GM23338 (cell line): ENCODE results near the gene LOXL3. TPM values are rescaled to one million over a fixed set of nuclear protein-coding genes. Genes with fewer than 3 reads are reported as not detected.

Source experiments
- ATAC-seq: fragments of 200-7000 bp; cut with Tn5 transposase; 3 replicates; pipeline ENCODE4 v1.9.1; 2020
- DNase-seq: peaks from one replicate; pipeline ENCODE4 v3.0.0-alpha.2; 2015; ENCODE audit warnings: low spot score
- H2AFZ ChIP-seq: fragments of 200-600 bp; sonication (generic); 2 replicates; pipeline ENCODE4 v1.8.0; 2016; ENCODE audit warnings: antibody characterized with exemption, mild to moderate bottlenecking, moderate library complexity
- H3F3A ChIP-seq: fragments of 200-600 bp; sonication (generic); replicated peaks from 2 replicates; pipeline ENCODE4 v1.8.0; 2017; ENCODE audit warnings: antibody characterized with exemption, mixed run types, low read depth
- H3K27ac ChIP-seq: fragments of 200-600 bp; sonication (generic); 2 replicates; pipeline ENCODE4 v1.6.1; 2016; ENCODE audit warnings: low read depth
- H3K27me3 ChIP-seq: fragments of 200-600 bp; sonication (generic); 2 replicates; pipeline ENCODE4 v1.8.0; 2016; ENCODE audit warnings: mild to moderate bottlenecking, mixed run types, moderate library complexity; ENCODE audit not compliant: insufficient read depth
- H3K36me3 ChIP-seq: fragments of 200-600 bp; sonication (generic); 2 replicates; pipeline ENCODE4 v1.8.0; 2016; ENCODE audit warnings: mild to moderate bottlenecking; ENCODE audit not compliant: insufficient read depth
- H3K4me1 ChIP-seq: fragments of 200-600 bp; sonication (generic); 2 replicates; pipeline ENCODE4 v1.8.0; 2016; ENCODE audit warnings: mild to moderate bottlenecking, moderate library complexity; ENCODE audit not compliant: insufficient read depth
- H3K4me2 ChIP-seq: fragments of 200-600 bp; sonication (generic); 2 replicates; pipeline ENCODE4 v1.7.1; 2017; ENCODE audit warnings: mixed run types
- H3K4me3 ChIP-seq: fragments of 200-600 bp; sonication (generic); 2 replicates; pipeline ENCODE4 v1.6.1; 2016; ENCODE audit warnings: mixed run types
- H3K79me2 ChIP-seq: fragments of 200-600 bp; sonication (generic); replicated peaks from 2 replicates; pipeline ENCODE4 v1.8.0; 2017; ENCODE audit warnings: mild to moderate bottlenecking; ENCODE audit not compliant: insufficient read depth
- H3K9me2 ChIP-seq: fragments of 200-600 bp; sonication (generic); 2 replicates; pipeline ENCODE4 v1.8.0; 2017; ENCODE audit not compliant: insufficient read depth
- H4K20me1 ChIP-seq: fragments of 200-600 bp; sonication (generic); replicated peaks from 2 replicates; pipeline ENCODE4 v1.8.0; 2017; ENCODE audit warnings: mild to moderate bottlenecking; ENCODE audit not compliant: insufficient read depth
- H3K27ac Mint-ChIP-seq: 2 replicates; pipeline ENCODE4 v1.8.0; 2020; ENCODE audit warnings: inconsistent platforms, mild to moderate bottlenecking, moderate library complexity, mixed read lengths
- H3K27me3 Mint-ChIP-seq: 3 replicates; pipeline ENCODE4 v1.8.0; 2022; ENCODE audit warnings: low read depth, mild to moderate bottlenecking, moderate library complexity, mixed read lengths, inconsistent platforms; ENCODE audit not compliant: insufficient read depth, poor library complexity
- H3K36me3 Mint-ChIP-seq: 3 replicates; pipeline ENCODE4 v1.8.0; 2021; ENCODE audit warnings: low read depth, mild to moderate bottlenecking, inconsistent platforms, moderate library complexity, mixed read lengths
- H3K4me1 Mint-ChIP-seq: 3 replicates; pipeline ENCODE4 v1.8.0; 2020; ENCODE audit warnings: mild to moderate bottlenecking, inconsistent platforms, mixed read lengths
- H3K4me3 Mint-ChIP-seq: 3 replicates; pipeline ENCODE4 v1.8.0; 2021; ENCODE audit warnings: moderate library complexity, mild to moderate bottlenecking, inconsistent platforms, mixed read lengths
- H3K9me3 Mint-ChIP-seq: 3 replicates; pipeline ENCODE4 v1.8.0; 2020; ENCODE audit warnings: moderate library complexity, mild to moderate bottlenecking, inconsistent platforms, mixed read lengths
- CREB1 ChIP-seq: fragments of 250-450 bp; sonication (Bioruptor Pico); IDR thresholded peaks from 2 replicates; pipeline ENCODE4 v1.5.0; 2020; ENCODE audit warnings: low read depth, mild to moderate bottlenecking, moderate library complexity
- EZH2 ChIP-seq: fragments of 200-600 bp; sonication (generic); IDR thresholded peaks from one replicate; pipeline ENCODE4 v1.8.0; 2017; ENCODE audit warnings: antibody characterized with exemption, mild to moderate bottlenecking, low read depth; ENCODE audit not compliant: unreplicated experiment
- EZH2phosphoT487 ChIP-seq: fragments of 200-600 bp; sonication (generic); IDR thresholded peaks from one replicate; pipeline ENCODE4 v1.8.1; 2018; ENCODE audit warnings: antibody characterized with exemption; ENCODE audit not compliant: unreplicated experiment
- JUNB ChIP-seq: IDR thresholded peaks from one replicate; pipeline ENCODE4 v1.6.1; 2016; ENCODE audit warnings: antibody characterized with exemption; ENCODE audit not compliant: unreplicated experiment
- NANOG ChIP-seq: IDR thresholded peaks from 2 replicates; pipeline ENCODE4 v1.6.1; 2016; ENCODE audit warnings: antibody characterized with exemption, borderline replicate concordance
- POLR2AphosphoS5 ChIP-seq: IDR thresholded peaks from 2 replicates; pipeline ENCODE4 v1.6.1; 2016; ENCODE audit warnings: antibody characterized with exemption, low read depth
- STAT1 ChIP-seq: IDR thresholded peaks from one replicate; pipeline ENCODE4 v1.6.1; 2016; ENCODE audit warnings: antibody characterized with exemption; ENCODE audit not compliant: unreplicated experiment
- ZNF114 ChIP-seq: fragments of 250-450 bp; sonication (Bioruptor Pico); IDR thresholded peaks from 2 replicates; pipeline ENCODE4 v1.5.0; 2020; ENCODE audit warnings: mild to moderate bottlenecking, moderate library complexity
- ZNF331 ChIP-seq: fragments of 250-450 bp; sonication (Bioruptor Pico); IDR thresholded peaks from 2 replicates; pipeline ENCODE4 v1.5.0; 2020; ENCODE audit warnings: low read depth, mild to moderate bottlenecking, moderate library complexity
- polyA plus RNA-seq: library from polyadenylated mRNA; unstranded; fragments of >200 nt; fragmentation: Nextera tagmentation; extraction: Ambion mirVana; gene quantifications from 2 replicates; pipeline ENCODE4 v1.2.1, GENCODE V29; 2016
- total RNA-seq: library from RNA; depleted of rRNA; stranded (reverse); fragments of >200 nt; shearing (Covaris generic); gene quantifications from 2 replicates; pipeline ENCODE4 v1.2.3, GENCODE V29; 2014
- TF ChIP-seq, protein P1 (sequence below): IDR thresholded peaks from one replicate; pipeline ENCODE4 v1.6.1; 2018; ENCODE audit warnings: antibody characterized with exemption; ENCODE audit not compliant: unreplicated experiment
- TF ChIP-seq, protein P2 (sequence below): IDR thresholded peaks from 2 replicates; pipeline ENCODE4 v1.6.1; 2016; ENCODE audit warnings: antibody characterized with exemption
- TF ChIP-seq, protein P3 (sequence below), 2 experiments: fragments of 200-600 bp in 1 of 2; sonication (generic) in 1 of 2; conservative IDR thresholded peaks; 2 replicates each; pipeline versions ENCODE4 v1.5.1 to v1.6.1; 2016 to 2017; ENCODE audit warnings: antibody characterized with exemption in 2 of 2, low read depth in 2 of 2, mild to moderate bottlenecking in 2 of 2, moderate library complexity in 1 of 2
- TF ChIP-seq, protein P4 (sequence below): fragments of 250-450 bp; sonication (Bioruptor Pico); IDR thresholded peaks from 2 replicates; pipeline ENCODE4 v1.5.0; 2020; ENCODE audit warnings: mild to moderate bottlenecking, moderate library complexity

LOXL3 gene
- total and polyA plus RNA-seq, 2 experiments from 2014 or later: 4.7 to 14.9 TPM

DNA sequence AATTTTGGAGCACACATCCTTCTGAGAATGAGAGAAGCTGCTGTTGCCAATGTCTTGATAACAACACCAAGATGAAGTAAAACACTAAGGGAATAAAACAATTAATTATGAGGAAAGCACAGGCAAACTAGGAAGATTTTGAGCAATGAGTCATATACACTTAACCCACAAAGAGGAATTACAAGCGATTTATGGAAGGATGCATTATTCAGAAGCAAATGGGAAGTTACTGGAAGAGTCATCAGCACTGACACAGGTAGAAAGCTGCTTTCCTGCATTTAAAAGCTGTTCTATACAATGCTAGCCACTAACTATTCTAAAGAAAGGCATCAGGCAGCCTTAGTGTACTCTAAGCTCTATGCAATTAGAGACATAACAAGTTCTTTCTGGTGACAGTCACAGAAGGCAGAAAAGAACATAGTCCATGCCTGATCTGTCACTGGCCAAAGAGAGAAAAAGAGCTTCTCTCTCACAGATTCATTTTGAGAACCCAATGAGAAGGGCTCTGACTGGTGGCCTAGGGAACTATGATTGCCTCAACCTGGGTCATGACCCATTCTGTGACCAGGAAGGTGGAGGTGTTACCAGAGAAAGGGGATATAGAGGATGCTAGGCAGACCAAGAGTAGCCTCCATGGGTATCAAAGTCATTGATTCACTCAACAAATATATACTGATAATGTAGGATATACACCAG is 49.0 kb upstream of the LOXL3 start:
- H3K27ac ChIP-seq: no peak overlapping the region
- H3K9me3 Mint-ChIP-seq: no peaks in the 10 kb centered on the region
- no peak for ATAC-seq

More for the DNA sequence above, 49.0 kb upstream of the LOXL3 start:
- H3K4me3 Mint-ChIP-seq: no peak overlapping the region
- Histone ChIP-seq H4K20me1 (peaks cover 2% of the 10 kb centered on the region; the same call in 1 of the 2 replicates), H2AFZ (no peak overlapping the region), H3K79me2 (no peaks in the 10 kb centered on the region), H3K4me1 (no peaks in the 10 kb centered on the region), H3K27me3 (no peaks in the 10 kb centered on the region), H3K9me2 (no peaks in the 10 kb centered on the region), H3F3A (no peaks in the 10 kb centered on the region), H3K4me2 (no peak overlapping the region), H3K4me3 (no peak overlapping the region), H3K36me3 (no peaks in the 10 kb centered on the region)
- H3K4me1 Mint-ChIP-seq: no peaks in the 10 kb centered on the region
- DNase-seq: no peak
- no peaks in the 10 kb centered on the region for H3K36me3 Mint-ChIP-seq
- no peak overlapping the region for H3K27ac Mint-ChIP-seq
- TF ChIP-seq, protein P1, sequence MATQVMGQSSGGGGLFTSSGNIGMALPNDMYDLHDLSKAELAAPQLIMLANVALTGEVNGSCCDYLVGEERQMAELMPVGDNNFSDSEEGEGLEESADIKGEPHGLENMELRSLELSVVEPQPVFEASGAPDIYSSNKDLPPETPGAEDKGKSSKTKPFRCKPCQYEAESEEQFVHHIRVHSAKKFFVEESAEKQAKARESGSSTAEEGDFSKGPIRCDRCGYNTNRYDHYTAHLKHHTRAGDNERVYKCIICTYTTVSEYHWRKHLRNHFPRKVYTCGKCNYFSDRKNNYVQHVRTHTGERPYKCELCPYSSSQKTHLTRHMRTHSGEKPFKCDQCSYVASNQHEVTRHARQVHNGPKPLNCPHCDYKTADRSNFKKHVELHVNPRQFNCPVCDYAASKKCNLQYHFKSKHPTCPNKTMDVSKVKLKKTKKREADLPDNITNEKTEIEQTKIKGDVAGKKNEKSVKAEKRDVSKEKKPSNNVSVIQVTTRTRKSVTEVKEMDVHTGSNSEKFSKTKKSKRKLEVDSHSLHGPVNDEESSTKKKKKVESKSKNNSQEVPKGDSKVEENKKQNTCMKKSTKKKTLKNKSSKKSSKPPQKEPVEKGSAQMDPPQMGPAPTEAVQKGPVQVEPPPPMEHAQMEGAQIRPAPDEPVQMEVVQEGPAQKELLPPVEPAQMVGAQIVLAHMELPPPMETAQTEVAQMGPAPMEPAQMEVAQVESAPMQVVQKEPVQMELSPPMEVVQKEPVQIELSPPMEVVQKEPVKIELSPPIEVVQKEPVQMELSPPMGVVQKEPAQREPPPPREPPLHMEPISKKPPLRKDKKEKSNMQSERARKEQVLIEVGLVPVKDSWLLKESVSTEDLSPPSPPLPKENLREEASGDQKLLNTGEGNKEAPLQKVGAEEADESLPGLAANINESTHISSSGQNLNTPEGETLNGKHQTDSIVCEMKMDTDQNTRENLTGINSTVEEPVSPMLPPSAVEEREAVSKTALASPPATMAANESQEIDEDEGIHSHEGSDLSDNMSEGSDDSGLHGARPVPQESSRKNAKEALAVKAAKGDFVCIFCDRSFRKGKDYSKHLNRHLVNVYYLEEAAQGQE: no peak
- TF ChIP-seq JUNB (no peak), NANOG (no peak), EZH2 (no peak), ZNF331 (CRISPR knock-in tag) (no peak), STAT1 (no peak), POLR2AphosphoS5 (no peak), ZNF114 (no peak), CREB1 (CRISPR knock-in tag) (no peak), EZH2phosphoT487 (no peak)
- TF ChIP-seq, protein P2, sequence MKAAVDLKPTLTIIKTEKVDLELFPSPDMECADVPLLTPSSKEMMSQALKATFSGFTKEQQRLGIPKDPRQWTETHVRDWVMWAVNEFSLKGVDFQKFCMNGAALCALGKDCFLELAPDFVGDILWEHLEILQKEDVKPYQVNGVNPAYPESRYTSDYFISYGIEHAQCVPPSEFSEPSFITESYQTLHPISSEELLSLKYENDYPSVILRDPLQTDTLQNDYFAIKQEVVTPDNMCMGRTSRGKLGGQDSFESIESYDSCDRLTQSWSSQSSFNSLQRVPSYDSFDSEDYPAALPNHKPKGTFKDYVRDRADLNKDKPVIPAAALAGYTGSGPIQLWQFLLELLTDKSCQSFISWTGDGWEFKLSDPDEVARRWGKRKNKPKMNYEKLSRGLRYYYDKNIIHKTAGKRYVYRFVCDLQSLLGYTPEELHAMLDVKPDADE: no peak
- TF ChIP-seq, protein P3, sequence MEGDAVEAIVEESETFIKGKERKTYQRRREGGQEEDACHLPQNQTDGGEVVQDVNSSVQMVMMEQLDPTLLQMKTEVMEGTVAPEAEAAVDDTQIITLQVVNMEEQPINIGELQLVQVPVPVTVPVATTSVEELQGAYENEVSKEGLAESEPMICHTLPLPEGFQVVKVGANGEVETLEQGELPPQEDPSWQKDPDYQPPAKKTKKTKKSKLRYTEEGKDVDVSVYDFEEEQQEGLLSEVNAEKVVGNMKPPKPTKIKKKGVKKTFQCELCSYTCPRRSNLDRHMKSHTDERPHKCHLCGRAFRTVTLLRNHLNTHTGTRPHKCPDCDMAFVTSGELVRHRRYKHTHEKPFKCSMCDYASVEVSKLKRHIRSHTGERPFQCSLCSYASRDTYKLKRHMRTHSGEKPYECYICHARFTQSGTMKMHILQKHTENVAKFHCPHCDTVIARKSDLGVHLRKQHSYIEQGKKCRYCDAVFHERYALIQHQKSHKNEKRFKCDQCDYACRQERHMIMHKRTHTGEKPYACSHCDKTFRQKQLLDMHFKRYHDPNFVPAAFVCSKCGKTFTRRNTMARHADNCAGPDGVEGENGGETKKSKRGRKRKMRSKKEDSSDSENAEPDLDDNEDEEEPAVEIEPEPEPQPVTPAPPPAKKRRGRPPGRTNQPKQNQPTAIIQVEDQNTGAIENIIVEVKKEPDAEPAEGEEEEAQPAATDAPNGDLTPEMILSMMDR (conservative IDR thresholded peaks at IDR 0.05; ENCODE audit: low read depth in 2 of 2): no peak
- TF ChIP-seq, protein P4, sequence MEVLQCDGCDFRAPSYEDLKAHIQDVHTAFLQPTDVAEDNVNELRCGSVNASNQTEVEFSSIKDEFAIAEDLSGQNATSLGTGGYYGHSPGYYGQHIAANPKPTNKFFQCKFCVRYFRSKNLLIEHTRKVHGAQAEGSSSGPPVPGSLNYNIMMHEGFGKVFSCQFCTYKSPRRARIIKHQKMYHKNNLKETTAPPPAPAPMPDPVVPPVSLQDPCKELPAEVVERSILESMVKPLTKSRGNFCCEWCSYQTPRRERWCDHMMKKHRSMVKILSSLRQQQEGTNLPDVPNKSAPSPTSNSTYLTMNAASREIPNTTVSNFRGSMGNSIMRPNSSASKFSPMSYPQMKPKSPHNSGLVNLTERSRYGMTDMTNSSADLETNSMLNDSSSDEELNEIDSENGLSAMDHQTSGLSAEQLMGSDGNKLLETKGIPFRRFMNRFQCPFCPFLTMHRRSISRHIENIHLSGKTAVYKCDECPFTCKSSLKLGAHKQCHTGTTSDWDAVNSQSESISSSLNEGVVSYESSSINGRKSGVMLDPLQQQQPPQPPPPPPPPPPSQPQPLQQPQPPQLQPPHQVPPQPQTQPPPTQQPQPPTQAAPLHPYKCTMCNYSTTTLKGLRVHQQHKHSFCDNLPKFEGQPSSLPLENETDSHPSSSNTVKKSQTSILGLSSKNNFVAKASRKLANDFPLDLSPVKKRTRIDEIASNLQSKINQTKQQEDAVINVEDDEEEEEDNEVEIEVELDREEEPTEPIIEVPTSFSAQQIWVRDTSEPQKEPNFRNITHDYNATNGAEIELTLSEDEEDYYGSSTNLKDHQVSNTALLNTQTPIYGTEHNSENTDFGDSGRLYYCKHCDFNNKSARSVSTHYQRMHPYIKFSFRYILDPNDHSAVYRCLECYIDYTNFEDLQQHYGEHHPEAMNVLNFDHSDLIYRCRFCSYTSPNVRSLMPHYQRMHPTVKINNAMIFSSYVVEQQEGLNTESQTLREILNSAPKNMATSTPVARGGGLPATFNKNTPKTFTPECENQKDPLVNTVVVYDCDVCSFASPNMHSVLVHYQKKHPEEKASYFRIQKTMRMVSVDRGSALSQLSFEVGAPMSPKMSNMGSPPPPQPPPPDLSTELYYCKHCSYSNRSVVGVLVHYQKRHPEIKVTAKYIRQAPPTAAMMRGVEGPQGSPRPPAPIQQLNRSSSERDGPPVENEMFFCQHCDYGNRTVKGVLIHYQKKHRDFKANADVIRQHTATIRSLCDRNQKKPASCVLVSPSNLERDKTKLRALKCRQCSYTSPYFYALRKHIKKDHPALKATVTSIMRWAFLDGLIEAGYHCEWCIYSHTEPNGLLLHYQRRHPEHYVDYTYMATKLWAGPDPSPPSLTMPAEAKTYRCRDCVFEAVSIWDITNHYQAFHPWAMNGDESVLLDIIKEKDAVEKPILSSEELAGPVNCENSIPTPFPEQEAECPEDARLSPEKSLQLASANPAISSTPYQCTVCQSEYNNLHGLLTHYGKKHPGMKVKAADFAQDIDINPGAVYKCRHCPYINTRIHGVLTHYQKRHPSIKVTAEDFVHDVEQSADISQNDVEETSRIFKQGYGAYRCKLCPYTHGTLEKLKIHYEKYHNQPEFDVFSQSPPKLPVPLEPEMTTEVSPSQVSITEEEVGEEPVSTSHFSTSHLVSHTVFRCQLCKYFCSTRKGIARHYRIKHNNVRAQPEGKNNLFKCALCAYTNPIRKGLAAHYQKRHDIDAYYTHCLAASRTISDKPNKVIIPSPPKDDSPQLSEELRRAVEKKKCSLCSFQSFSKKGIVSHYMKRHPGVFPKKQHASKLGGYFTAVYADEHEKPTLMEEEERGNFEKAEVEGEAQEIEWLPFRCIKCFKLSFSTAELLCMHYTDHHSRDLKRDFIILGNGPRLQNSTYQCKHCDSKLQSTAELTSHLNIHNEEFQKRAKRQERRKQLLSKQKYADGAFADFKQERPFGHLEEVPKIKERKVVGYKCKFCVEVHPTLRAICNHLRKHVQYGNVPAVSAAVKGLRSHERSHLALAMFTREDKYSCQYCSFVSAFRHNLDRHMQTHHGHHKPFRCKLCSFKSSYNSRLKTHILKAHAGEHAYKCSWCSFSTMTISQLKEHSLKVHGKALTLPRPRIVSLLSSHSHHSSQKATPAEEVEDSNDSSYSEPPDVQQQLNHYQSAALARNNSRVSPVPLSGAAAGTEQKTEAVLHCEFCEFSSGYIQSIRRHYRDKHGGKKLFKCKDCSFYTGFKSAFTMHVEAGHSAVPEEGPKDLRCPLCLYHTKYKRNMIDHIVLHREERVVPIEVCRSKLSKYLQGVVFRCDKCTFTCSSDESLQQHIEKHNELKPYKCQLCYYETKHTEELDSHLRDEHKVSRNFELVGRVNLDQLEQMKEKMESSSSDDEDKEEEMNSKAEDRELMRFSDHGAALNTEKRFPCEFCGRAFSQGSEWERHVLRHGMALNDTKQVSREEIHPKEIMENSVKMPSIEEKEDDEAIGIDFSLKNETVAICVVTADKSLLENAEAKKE: no peak
- no peaks in the 10 kb centered on the region for H3K27me3 Mint-ChIP-seq
